Measurements from ENCODE around the gene GPS2.
A peak's percentile ranks its signal among the peaks of the same experiment; 100 is the strongest.
"Not testable (repeated sequence)": the region's sequence is repeated elsewhere in the genome, so short reads cannot be mapped to it uniquely, and the experiment has no call there.

The GPS2 gene

GRCh38 chr17:7336240-7337175, 21.3 kb upstream of the GPS2 start, which contains the start of gene ACAP1:
Gene ACAP1 (plus strand): TSS chr17:7336529. CDS start chr17:7336735, 206 bp downstream.
- DNase-seq = peak; percentile 93

GRCh38 chr17:7335765-7336164, 20.6 kb upstream of the GPS2 start:
- DNase-seq = not testable (repeated sequence)

- DNase-seq = no peak
Measured at GRCh38 chr17:7334938-7335538, 19.9 kb upstream of the GPS2 start.

GRCh38 chr17:7332600-7333069, 17.5 kb upstream of the GPS2 start:
- DNase-seq = peak; percentile 50

- DNase-seq = no peak
Measured at GRCh38 chr17:7332111-7332510, 17.0 kb upstream of the GPS2 start.

- DNase-seq = no peak
Measured at GRCh38 chr17:7330638-7331015, 15.5 kb upstream of the GPS2 start.

- DNase-seq = peak; percentile 94
Measured at GRCh38 chr17:7329997-7330637, 15.0 kb upstream of the GPS2 start.

- peak; percentile 99 for DNase-seq
Measured at GRCh38 chr17:7329374-7329996, 14.3 kb upstream of the GPS2 start.

GRCh38 chr17:7328840-7329373, 13.7 kb upstream of the GPS2 start, which contains the start of gene NEURL4:
Gene NEURL4 (minus strand): TSS chr17:7329335. CDS start chr17:7329312, 23 bp downstream.
- DNase-seq = peak; percentile 50

- DNase-seq = no peak
Measured at GRCh38 chr17:7328009-7328408, 12.8 kb upstream of the GPS2 start.

- no peak for DNase-seq
Measured at GRCh38 chr17:7327501-7327900, 12.3 kb upstream of the GPS2 start.

GRCh38 chr17:7327056-7327455, 11.9 kb upstream of the GPS2 start:
- no peak for DNase-seq

GRCh38 chr17:7326186-7326585, 11.0 kb upstream of the GPS2 start:
- no peak for DNase-seq

GRCh38 chr17:7325031-7325528, 9.9 kb upstream of the GPS2 start:
- no peak for DNase-seq

GRCh38 chr17:7324438-7324779, 9.2 kb upstream of the GPS2 start:
- DNase-seq = no peak

GRCh38 chr17:7323731-7324437, 8.7 kb upstream of the GPS2 start:
- peak; percentile 55 for DNase-seq

- DNase-seq = no peak
Measured at GRCh38 chr17:7322520-7323194, 7.5 kb upstream of the GPS2 start.

GRCh38 chr17:7321466-7321865, 6.3 kb upstream of the GPS2 start:
- no peak for DNase-seq

GRCh38 chr17:7318121-7318860, 3.1 kb upstream of the GPS2 start:
- DNase-seq = no peak

GRCh38 chr17:7317161-7317803, 2.1 kb upstream of the GPS2 start:
- DNase-seq = no peak
